ENCODE data around the gene KCNQ4.

Gene KCNQ4

GRCh38 chr1:40780678-40781607 is 2.6 kb upstream of the KCNQ4 start:
- no peak for DNase-seq

GRCh38 chr1:40781608-40781971 is 2.0 kb upstream of the KCNQ4 start:
- DNase-seq: no peak

GRCh38 chr1:40782371-40782956 is 1.1 kb upstream of the KCNQ4 start:
- DNase-seq: no peak

GRCh38 chr1:40784141-40784770 is 669 bp downstream of the KCNQ4 start:
- no peak for DNase-seq

GRCh38 chr1:40784771-40785151 is 1.2 kb downstream of the KCNQ4 start:
- no peak for DNase-seq

GRCh38 chr1:40785446-40785845 is 1.9 kb downstream of the KCNQ4 start:
- no peak for DNase-seq

- DNase-seq: no peak
Observed at GRCh38 chr1:40786171-40786994, 2.8 kb downstream of the KCNQ4 start.

GRCh38 chr1:40786995-40787705 is 3.6 kb downstream of the KCNQ4 start:
- DNase-seq: no peak

- no peak for DNase-seq
Observed at GRCh38 chr1:40787737-40788560, 4.4 kb downstream of the KCNQ4 start.

GRCh38 chr1:40788561-40789341 is 5.2 kb downstream of the KCNQ4 start:
- DNase-seq: no peak

GRCh38 chr1:40789342-40789598 is 5.7 kb downstream of the KCNQ4 start:
- no peak for DNase-seq

GRCh38 chr1:40789661-40790430 is 6.3 kb downstream of the KCNQ4 start:
- DNase-seq: no peak

GRCh38 chr1:40792036-40792435 is 8.4 kb downstream of the KCNQ4 start:
- no peak for DNase-seq

GRCh38 chr1:40793617-40794016 is 10.0 kb downstream of the KCNQ4 start:
- DNase-seq: no peak

- no peak for DNase-seq
Observed at GRCh38 chr1:40794048-40794447, 10.5 kb downstream of the KCNQ4 start.

- DNase-seq: no peak
Observed at GRCh38 chr1:40794974-40795715, 11.6 kb downstream of the KCNQ4 start.

- DNase-seq: no peak
Observed at GRCh38 chr1:40795811-40796586, 12.4 kb downstream of the KCNQ4 start.

- no peak for DNase-seq
Observed at GRCh38 chr1:40796939-40797667, 13.5 kb downstream of the KCNQ4 start.

All from NCI-H1436 (cell line).